ENCODE measurements around the gene SLC39A11.

GRCh38 chr17:73071066-73071999 lies 21.2 kb downstream of the SLC39A11 start:
- TF ChIP-seq SPI1 (IDR thresholded peaks at IDR 0.05; ENCODE audit: low read depth, low read length) (no peak), POLR2AphosphoS5 (IDR thresholded peaks at IDR 0.05; ENCODE audit: low read depth, low read length) (no peak), POLR2A (IDR thresholded peaks at IDR 0.05; ENCODE audit: low read depth, low read length) (no peak), PAX5 (IDR thresholded peaks at IDR 0.05; ENCODE audit: insufficient read depth, low read length, severe bottlenecking) (no peak)

All from GM12891 (cell line).